HL-60 (cell line): Measurements from ENCODE around the gene GUCD1.

ENCODE experiments used
- CTCF ChIP-seq: IDR thresholded peaks from one replicate; pipeline ENCODE4 v1.5.1; 2011; ENCODE audit warnings: low read length, control low read depth, inconsistent platforms; ENCODE audit not compliant: insufficient read depth
- GABPA ChIP-seq: IDR thresholded peaks from 2 replicates; pipeline ENCODE4 v1.6.1; 2012; ENCODE audit warnings: low read depth
- POLR2AphosphoS5 ChIP-seq: IDR thresholded peaks from 2 replicates; pipeline ENCODE4 v1.6.1; 2012; ENCODE audit warnings: low read depth
- SPI1 ChIP-seq: IDR thresholded peaks from 2 replicates; pipeline ENCODE4 v1.6.1; 2012; ENCODE audit warnings: low read depth, mild to moderate bottlenecking, borderline replicate concordance
- TF ChIP-seq, protein P1 (sequence below): IDR thresholded peaks from 2 replicates; pipeline ENCODE4 v1.6.1; 2012; ENCODE audit warnings: low read depth; ENCODE audit not compliant: insufficient replicate concordance

- no peak for TF ChIP-seq CTCF
- no peak for TF ChIP-seq POLR2AphosphoS5
- TF ChIP-seq, protein P1, sequence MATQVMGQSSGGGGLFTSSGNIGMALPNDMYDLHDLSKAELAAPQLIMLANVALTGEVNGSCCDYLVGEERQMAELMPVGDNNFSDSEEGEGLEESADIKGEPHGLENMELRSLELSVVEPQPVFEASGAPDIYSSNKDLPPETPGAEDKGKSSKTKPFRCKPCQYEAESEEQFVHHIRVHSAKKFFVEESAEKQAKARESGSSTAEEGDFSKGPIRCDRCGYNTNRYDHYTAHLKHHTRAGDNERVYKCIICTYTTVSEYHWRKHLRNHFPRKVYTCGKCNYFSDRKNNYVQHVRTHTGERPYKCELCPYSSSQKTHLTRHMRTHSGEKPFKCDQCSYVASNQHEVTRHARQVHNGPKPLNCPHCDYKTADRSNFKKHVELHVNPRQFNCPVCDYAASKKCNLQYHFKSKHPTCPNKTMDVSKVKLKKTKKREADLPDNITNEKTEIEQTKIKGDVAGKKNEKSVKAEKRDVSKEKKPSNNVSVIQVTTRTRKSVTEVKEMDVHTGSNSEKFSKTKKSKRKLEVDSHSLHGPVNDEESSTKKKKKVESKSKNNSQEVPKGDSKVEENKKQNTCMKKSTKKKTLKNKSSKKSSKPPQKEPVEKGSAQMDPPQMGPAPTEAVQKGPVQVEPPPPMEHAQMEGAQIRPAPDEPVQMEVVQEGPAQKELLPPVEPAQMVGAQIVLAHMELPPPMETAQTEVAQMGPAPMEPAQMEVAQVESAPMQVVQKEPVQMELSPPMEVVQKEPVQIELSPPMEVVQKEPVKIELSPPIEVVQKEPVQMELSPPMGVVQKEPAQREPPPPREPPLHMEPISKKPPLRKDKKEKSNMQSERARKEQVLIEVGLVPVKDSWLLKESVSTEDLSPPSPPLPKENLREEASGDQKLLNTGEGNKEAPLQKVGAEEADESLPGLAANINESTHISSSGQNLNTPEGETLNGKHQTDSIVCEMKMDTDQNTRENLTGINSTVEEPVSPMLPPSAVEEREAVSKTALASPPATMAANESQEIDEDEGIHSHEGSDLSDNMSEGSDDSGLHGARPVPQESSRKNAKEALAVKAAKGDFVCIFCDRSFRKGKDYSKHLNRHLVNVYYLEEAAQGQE: no peak
- TF ChIP-seq GABPA: no peak
- TF ChIP-seq SPI1: no peak
Measured at GRCh38 chr22:24599514-24599913, 44.6 kb upstream of the GUCD1 start.
